ENCODE data around the gene AKAP13.

AKAP13 gene

DNA sequence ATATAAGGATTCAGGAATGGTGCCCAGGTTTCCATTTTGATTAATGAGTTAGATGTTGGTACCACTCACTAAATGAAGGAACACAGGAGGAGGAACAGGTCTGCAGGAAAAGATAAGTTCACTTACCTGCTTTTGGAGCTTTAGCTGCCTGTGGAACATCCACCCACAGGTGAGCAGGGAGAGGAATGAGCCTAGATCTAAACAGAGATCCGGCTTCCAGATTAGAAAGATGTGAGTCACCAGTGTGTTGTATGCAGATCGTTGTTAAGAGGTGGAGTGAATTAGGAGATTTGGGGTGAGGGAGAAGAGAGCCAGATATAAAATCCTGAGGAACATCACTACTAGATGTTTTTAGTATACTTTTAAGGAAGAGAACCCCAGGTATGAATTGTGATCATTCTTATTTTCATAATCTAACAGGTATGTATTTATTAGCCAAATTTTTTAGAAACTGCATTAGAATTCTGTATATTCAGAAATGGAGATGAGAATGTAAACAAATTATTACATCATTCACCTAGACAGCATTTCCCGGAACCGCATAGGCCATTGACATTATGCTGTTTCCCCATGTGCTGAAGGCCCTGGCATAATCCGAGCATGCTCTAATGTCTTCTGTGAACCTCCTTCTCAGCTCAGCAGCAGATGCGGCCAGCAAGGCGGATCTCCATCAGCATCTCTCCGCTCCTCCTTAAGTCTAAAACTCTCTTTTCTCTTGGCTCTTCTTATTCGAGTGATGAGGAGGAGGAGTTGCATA lies 296.1 kb downstream of the AKAP13 start:
- POLR2A ChIA-PET = no interaction called here
- TF ChIP-seq, protein P1, sequence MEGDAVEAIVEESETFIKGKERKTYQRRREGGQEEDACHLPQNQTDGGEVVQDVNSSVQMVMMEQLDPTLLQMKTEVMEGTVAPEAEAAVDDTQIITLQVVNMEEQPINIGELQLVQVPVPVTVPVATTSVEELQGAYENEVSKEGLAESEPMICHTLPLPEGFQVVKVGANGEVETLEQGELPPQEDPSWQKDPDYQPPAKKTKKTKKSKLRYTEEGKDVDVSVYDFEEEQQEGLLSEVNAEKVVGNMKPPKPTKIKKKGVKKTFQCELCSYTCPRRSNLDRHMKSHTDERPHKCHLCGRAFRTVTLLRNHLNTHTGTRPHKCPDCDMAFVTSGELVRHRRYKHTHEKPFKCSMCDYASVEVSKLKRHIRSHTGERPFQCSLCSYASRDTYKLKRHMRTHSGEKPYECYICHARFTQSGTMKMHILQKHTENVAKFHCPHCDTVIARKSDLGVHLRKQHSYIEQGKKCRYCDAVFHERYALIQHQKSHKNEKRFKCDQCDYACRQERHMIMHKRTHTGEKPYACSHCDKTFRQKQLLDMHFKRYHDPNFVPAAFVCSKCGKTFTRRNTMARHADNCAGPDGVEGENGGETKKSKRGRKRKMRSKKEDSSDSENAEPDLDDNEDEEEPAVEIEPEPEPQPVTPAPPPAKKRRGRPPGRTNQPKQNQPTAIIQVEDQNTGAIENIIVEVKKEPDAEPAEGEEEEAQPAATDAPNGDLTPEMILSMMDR (IDR thresholded peaks at IDR 0.05; ENCODE audit: insufficient read depth, low read length, missing control alignments) = no peak
- no peak overlapping the region for H3K4me3 ChIP-seq (ENCODE audit: low read depth, low read length)
- CTCF ChIA-PET = no interaction called here
- DNase-seq (ENCODE audit: low read depth, low spot score) = no peak

DNA sequence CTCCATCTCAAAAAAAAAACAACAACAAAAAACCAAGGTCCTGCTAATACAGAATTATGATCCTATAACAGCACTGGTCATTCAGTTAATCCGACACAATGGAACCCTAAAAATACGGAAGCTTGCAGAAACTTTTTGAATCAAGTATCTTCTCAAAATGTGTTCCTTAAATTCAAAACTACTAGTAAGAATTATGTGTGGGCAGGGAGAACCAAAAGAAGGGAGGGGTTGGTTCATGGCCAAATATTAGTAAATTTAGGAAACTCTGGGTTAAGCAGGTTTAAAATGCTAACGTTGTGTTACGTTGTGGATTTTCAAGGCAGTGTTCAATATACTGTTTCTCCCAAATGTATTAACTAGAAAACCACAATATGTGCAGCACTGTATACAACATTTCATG lies 298.8 kb downstream of the AKAP13 start:
- H3K4me3 ChIP-seq (ENCODE audit: low read depth, low read length) = no peak overlapping the region
- CTCF ChIA-PET = no interaction called here
- TF ChIP-seq, protein P1 (IDR thresholded peaks at IDR 0.05; ENCODE audit: insufficient read depth, low read length, missing control alignments) = no peak
- DNase-seq (ENCODE audit: low read depth, low spot score) = no peak
- POLR2A ChIA-PET = no interaction called here

DNA sequence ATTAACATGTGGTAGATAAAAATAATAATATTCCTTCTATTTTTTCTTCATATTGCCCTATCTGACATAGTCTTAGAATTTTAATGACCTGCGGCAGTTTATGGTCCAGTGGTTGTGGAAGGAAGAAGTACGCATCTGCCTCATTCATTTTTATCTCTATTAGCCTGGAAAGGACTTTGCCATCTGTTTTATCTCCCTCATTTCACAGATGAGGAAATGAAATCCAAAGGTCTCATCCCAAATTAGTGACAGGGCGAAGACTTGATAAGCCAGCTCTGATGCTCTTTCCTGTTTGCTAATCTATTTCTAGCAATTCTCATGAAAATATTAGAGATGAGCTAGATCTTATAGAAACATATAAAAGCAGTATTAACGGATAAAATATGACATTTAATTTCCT lies 301.0 kb downstream of the AKAP13 start:
- TF ChIP-seq, protein P1 (IDR thresholded peaks at IDR 0.05; ENCODE audit: insufficient read depth, low read length, missing control alignments) = no peak
- no peak for DNase-seq (ENCODE audit: low read depth, low spot score)
- POLR2A ChIA-PET = no interaction called here
- CTCF ChIA-PET = no interaction called here
- H3K4me3 ChIP-seq (ENCODE audit: low read depth, low read length) = no peak overlapping the region

DNA sequence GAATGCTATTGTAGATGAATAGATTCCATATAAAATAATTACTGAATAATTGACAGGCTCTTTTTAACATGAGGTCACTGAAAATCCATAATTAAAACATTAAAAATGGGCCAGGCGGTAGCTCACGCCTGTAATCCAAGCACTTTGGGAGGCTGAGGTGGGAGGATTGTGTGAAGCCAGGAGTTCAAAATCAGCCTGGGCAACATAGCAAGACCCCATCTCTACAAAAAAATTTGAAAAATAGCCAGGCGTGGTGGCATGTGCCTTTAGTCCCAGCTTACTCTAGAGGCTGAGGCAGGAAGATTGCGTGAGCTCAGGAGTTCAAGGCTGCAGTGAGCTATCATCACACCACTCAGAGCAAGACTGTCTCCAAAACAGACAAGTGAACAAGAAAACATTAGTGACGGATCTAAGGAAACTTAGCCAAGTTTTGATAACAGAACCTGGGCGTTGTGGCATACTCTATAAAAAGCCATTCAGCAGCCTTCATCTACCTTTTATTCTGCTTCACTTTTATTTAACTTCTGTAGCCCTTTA lies 303.8 kb downstream of the AKAP13 start:
- POLR2A ChIA-PET = no interaction called here
- H3K4me3 ChIP-seq (ENCODE audit: low read depth, low read length) = no peak overlapping the region
- TF ChIP-seq, protein P1 (IDR thresholded peaks at IDR 0.05; ENCODE audit: insufficient read depth, low read length, missing control alignments) = no peak
- DNase-seq (ENCODE audit: low read depth, low spot score) = no peak
- CTCF ChIA-PET = interaction anchor here (1.0 kb wide), 1 partner anchor 10 kb away, joined by 3 read pairs; no protein-coding TSS in a partner anchor

DNA sequence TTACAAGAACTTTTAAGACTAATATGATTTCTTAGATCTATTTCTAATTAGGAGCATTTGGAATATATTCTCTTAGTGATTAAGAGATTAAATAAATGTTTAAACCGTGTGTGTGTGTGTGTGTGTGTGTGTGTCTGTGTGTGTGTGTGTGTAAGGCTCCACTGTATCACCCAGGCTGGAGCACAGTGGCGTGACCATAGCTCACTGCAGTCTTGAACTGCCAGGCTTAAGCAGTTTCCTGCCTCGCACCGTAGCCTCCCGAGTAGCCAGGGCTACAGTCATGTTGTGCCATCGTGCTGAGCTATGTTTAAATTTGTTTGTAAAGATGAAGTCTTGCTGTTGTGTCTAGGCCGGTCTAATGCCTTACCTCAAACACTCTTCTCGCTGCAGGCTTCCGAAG lies 305.0 kb downstream of the AKAP13 start:
- POLR2A ChIA-PET = no interaction called here

DNA sequence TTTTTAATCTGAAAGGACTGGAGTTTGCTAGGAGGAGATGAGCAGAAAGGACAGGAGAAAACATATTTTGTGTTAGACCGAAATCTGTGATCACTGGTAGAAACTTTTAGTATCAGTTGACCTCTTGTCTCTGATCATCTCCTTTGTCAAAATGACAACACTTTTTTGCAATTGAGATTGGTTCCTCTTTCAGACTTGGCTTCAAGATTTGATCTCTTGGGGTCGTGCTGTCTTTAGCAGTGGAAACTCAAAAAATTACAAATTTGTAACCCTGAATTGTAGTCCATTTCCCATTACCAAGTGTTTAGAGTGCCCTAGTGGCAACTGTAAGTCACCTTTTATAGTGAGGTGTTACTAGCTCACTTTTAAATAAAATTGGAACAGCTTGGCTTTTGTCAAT lies 306.9 kb downstream of the AKAP13 start:
- POLR2A ChIA-PET = no interaction called here
- H3K4me3 ChIP-seq (ENCODE audit: low read depth, low read length) = no peak overlapping the region
- CTCF ChIA-PET = interaction anchor here (1.7 kb wide), 1 partner anchor 9 kb away, joined by 6 read pairs; no protein-coding TSS in a partner anchor
- DNase-seq (ENCODE audit: low read depth, low spot score) = no peak
- TF ChIP-seq, protein P1 (IDR thresholded peaks at IDR 0.05; ENCODE audit: insufficient read depth, low read length, missing control alignments) = no peak

More for the DNA sequence above, 305.0 kb downstream of the AKAP13 start:
- DNase-seq (ENCODE audit: low read depth, low spot score) = no peak
- H3K4me3 ChIP-seq (ENCODE audit: low read depth, low read length) = no peak overlapping the region
- TF ChIP-seq, protein P1 (IDR thresholded peaks at IDR 0.05; ENCODE audit: insufficient read depth, low read length, missing control alignments) = no peak
- CTCF ChIA-PET = no interaction called here
